Forelimb muscle (tissue), 1 donor: ENCODE measurements around the gene OR3A3. TPM values are rescaled to one million over a fixed set of nuclear protein-coding genes. Genes with fewer than 3 reads are reported as not detected.
"Not testable (repeated sequence)": the region's sequence is repeated elsewhere in the genome, so short reads cannot be mapped to it uniquely, and the experiment has no call there.

Source experiments
- DNase-seq: peaks from one replicate; pipeline ENCODE4 v3.0.0-alpha.2; 2013; ENCODE audit warnings: low read depth
- polyA plus RNA-seq: library from polyadenylated mRNA; unstranded; fragments of 120-200 nt; gene quantifications from one replicate; pipeline ENCODE4 v1.2.1, GENCODE V29; 2013; ENCODE audit not compliant: insufficient read length

Gene OR3A3
- 0.09 TPM for polyA plus RNA-seq

GRCh38 chr17:3411070-3411469 lies at the start of gene OR3A3:
Gene OR3A3 (plus strand): TSS chr17:3411370.
- no peak for DNase-seq

GRCh38 chr17:3371167-3371566 lies 40.0 kb upstream of the OR3A3 start:
- not testable (repeated sequence) for DNase-seq

GRCh38 chr17:3378321-3378720 lies 32.8 kb upstream of the OR3A3 start:
- no peak for DNase-seq

- DNase-seq = no peak
These were observed 29.2 kb upstream of the OR3A3 start for GRCh38 chr17:3381957-3382356.

- DNase-seq = no peak
These were observed 25.0 kb upstream of the OR3A3 start, which contains the start of gene OR3A2 for GRCh38 chr17:3385869-3386816. Gene OR3A2 (minus strand): TSS chr17:3386308.

GRCh38 chr17:3389791-3390190 lies 21.4 kb upstream of the OR3A3 start:
- no peak for DNase-seq

- DNase-seq = not testable (repeated sequence)
These were observed 13.4 kb upstream of the OR3A3 start for GRCh38 chr17:3397801-3398200.

- DNase-seq = no peak
These were observed 12.9 kb upstream of the OR3A3 start, which contains the start of gene OR1E1 for GRCh38 chr17:3398310-3398709. Gene OR1E1 (minus strand): TSS chr17:3398410. CDS start chr17:3398410, 0 bp downstream.

GRCh38 chr17:3400055-3400454 lies 11.1 kb upstream of the OR3A3 start:
- no peak for DNase-seq

- DNase-seq = no peak
These were observed 9.4 kb upstream of the OR3A3 start for GRCh38 chr17:3401786-3402185.

- DNase-seq = not testable (repeated sequence)
These were observed 7.3 kb upstream of the OR3A3 start for GRCh38 chr17:3403856-3404255.

GRCh38 chr17:3412216-3412615 lies 1.0 kb downstream of the OR3A3 start:
- DNase-seq = not testable (repeated sequence)

- DNase-seq = no peak
These were observed 4.4 kb downstream of the OR3A3 start for GRCh38 chr17:3415610-3416009.

GRCh38 chr17:3418222-3418621 lies 7.1 kb downstream of the OR3A3 start:
- no peak for DNase-seq

- not testable (repeated sequence) for DNase-seq
These were observed 22.0 kb downstream of the OR3A3 start for GRCh38 chr17:3433215-3433614.

GRCh38 chr17:3433741-3434140 lies 22.6 kb downstream of the OR3A3 start, which contains the start of gene OR1E2:
Gene OR1E2 (minus strand): TSS chr17:3433841. CDS start chr17:3433841, 0 bp downstream.
- no peak for DNase-seq

GRCh38 chr17:3438368-3438767 lies 27.2 kb downstream of the OR3A3 start:
- DNase-seq = no peak

- no peak for DNase-seq
These were observed 29.3 kb downstream of the OR3A3 start for GRCh38 chr17:3440451-3440850.

GRCh38 chr17:3447625-3448024 lies 36.5 kb downstream of the OR3A3 start:
- DNase-seq = no peak

GRCh38 chr17:3448059-3448665 lies 37.0 kb downstream of the OR3A3 start:
- DNase-seq = no peak

- not testable (repeated sequence) for DNase-seq
These were observed 55.2 kb downstream of the OR3A3 start for GRCh38 chr17:3466355-3466754.

GRCh38 chr17:3469529-3469928 lies 58.4 kb downstream of the OR3A3 start:
- DNase-seq = no peak

GRCh38 chr17:3471599-3471998 lies 60.4 kb downstream of the OR3A3 start, which contains the start of gene SPATA22:
Gene SPATA22 (minus strand): TSS chr17:3471819. CDS start chr17:3469325, 2,494 bp downstream.
- DNase-seq = no peak
